ENCODE data around the gene CMSS1.

Gene CMSS1

DNA sequence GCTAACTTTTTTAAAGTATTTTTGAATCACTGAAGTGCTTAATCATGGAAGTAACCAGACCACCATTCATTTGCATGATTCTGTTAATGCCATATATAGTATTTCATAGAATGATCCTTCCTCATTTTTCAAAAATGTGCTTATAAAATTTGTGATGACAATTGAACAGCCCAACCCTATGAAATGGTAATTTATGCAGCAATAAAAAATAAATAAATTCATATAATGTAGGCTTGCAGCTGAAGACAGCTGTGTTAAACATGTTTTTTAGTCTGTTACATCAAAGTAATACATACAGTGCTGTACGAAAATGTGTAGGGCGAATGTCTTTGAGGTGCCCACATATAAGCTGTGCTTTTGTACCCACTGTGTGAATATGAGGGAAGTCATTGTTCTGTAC is 165.0 kb downstream of the CMSS1 start:
- DNase-seq (ENCODE audit: low read depth in 1 of 2, low spot score in 1 of 2): no peak
- Histone ChIP-seq H3K27me3 (ENCODE audit: insufficient read depth, poor library complexity, severe bottlenecking) (no peaks in the 10 kb centered on the region), H3K27ac (replicated peaks) (no peak overlapping the region), H3K4me3 (replicated peaks; ENCODE audit: insufficient read depth, low read length) (no peak overlapping the region)
- TF ChIP-seq GABPA (IDR thresholded peaks at IDR 0.05; ENCODE audit: low read depth) (no peak), POLR2AphosphoS5 (IDR thresholded peaks at IDR 0.05; ENCODE audit: low read depth) (no peak), SPI1 (IDR thresholded peaks at IDR 0.05; ENCODE audit: borderline replicate concordance, low read depth) (no peak)
- TF ChIP-seq, protein P1, sequence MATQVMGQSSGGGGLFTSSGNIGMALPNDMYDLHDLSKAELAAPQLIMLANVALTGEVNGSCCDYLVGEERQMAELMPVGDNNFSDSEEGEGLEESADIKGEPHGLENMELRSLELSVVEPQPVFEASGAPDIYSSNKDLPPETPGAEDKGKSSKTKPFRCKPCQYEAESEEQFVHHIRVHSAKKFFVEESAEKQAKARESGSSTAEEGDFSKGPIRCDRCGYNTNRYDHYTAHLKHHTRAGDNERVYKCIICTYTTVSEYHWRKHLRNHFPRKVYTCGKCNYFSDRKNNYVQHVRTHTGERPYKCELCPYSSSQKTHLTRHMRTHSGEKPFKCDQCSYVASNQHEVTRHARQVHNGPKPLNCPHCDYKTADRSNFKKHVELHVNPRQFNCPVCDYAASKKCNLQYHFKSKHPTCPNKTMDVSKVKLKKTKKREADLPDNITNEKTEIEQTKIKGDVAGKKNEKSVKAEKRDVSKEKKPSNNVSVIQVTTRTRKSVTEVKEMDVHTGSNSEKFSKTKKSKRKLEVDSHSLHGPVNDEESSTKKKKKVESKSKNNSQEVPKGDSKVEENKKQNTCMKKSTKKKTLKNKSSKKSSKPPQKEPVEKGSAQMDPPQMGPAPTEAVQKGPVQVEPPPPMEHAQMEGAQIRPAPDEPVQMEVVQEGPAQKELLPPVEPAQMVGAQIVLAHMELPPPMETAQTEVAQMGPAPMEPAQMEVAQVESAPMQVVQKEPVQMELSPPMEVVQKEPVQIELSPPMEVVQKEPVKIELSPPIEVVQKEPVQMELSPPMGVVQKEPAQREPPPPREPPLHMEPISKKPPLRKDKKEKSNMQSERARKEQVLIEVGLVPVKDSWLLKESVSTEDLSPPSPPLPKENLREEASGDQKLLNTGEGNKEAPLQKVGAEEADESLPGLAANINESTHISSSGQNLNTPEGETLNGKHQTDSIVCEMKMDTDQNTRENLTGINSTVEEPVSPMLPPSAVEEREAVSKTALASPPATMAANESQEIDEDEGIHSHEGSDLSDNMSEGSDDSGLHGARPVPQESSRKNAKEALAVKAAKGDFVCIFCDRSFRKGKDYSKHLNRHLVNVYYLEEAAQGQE (IDR thresholded peaks at IDR 0.05; ENCODE audit: insufficient replicate concordance, low read depth): no peak
- TF ChIP-seq, protein P2, sequence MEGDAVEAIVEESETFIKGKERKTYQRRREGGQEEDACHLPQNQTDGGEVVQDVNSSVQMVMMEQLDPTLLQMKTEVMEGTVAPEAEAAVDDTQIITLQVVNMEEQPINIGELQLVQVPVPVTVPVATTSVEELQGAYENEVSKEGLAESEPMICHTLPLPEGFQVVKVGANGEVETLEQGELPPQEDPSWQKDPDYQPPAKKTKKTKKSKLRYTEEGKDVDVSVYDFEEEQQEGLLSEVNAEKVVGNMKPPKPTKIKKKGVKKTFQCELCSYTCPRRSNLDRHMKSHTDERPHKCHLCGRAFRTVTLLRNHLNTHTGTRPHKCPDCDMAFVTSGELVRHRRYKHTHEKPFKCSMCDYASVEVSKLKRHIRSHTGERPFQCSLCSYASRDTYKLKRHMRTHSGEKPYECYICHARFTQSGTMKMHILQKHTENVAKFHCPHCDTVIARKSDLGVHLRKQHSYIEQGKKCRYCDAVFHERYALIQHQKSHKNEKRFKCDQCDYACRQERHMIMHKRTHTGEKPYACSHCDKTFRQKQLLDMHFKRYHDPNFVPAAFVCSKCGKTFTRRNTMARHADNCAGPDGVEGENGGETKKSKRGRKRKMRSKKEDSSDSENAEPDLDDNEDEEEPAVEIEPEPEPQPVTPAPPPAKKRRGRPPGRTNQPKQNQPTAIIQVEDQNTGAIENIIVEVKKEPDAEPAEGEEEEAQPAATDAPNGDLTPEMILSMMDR (IDR thresholded peaks at IDR 0.05; ENCODE audit: insufficient read depth, low read length): no peak

GRCh38 chr3:99984139-99984538 is 166.5 kb downstream of the CMSS1 start:
- DNase-seq (ENCODE audit: low read depth in 1 of 2, low spot score in 1 of 2): no peak
- H3K27me3 ChIP-seq (ENCODE audit: insufficient read depth, poor library complexity, severe bottlenecking): no peaks in the 10 kb centered on the region
- H3K27ac ChIP-seq (replicated peaks): no peak overlapping the region
- TF ChIP-seq GABPA (IDR thresholded peaks at IDR 0.05; ENCODE audit: low read depth) (no peak), POLR2AphosphoS5 (IDR thresholded peaks at IDR 0.05; ENCODE audit: low read depth) (no peak), SPI1 (IDR thresholded peaks at IDR 0.05; ENCODE audit: borderline replicate concordance, low read depth) (no peak)
- TF ChIP-seq, protein P2 (IDR thresholded peaks at IDR 0.05; ENCODE audit: insufficient read depth, low read length): no peak
- TF ChIP-seq, protein P1 (IDR thresholded peaks at IDR 0.05; ENCODE audit: insufficient replicate concordance, low read depth): no peak
- H3K4me3 ChIP-seq (replicated peaks; ENCODE audit: insufficient read depth, low read length): no peak overlapping the region

DNA sequence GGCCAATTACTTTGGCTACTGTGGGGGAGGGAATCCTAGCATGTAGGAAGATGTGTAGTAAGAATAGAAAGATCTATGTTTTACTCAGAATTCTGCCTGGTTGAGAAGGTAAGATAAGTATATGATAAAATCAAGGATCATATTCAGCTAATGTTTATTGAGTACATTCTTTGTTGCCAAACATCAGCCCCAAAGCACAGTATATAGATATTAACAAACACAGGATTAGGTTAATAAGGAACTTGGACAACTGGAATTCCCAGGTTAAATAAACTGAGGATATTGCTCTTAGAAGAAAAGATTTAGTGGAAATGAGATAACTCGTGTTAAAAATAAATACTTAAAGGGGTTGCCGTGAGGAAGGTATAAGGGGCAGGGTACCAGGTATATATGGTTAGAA is 167.0 kb downstream of the CMSS1 start:
- DNase-seq (ENCODE audit: low read depth in 1 of 2, low spot score in 1 of 2): no peak
- TF ChIP-seq SPI1 (IDR thresholded peaks at IDR 0.05; ENCODE audit: borderline replicate concordance, low read depth) (no peak), GABPA (IDR thresholded peaks at IDR 0.05; ENCODE audit: low read depth) (no peak), POLR2AphosphoS5 (IDR thresholded peaks at IDR 0.05; ENCODE audit: low read depth) (no peak)
- TF ChIP-seq, protein P1 (IDR thresholded peaks at IDR 0.05; ENCODE audit: insufficient replicate concordance, low read depth): no peak
- TF ChIP-seq, protein P2 (IDR thresholded peaks at IDR 0.05; ENCODE audit: insufficient read depth, low read length): no peak
- no peak overlapping the region for H3K4me3 ChIP-seq (replicated peaks; ENCODE audit: insufficient read depth, low read length)
- no peak overlapping the region for H3K27ac ChIP-seq (replicated peaks)
- no peaks in the 10 kb centered on the region for H3K27me3 ChIP-seq (ENCODE audit: insufficient read depth, poor library complexity, severe bottlenecking)
